SK-N-SH (cell line): ENCODE data around the gene SLC36A3. TPM values are rescaled to one million over a fixed set of nuclear protein-coding genes. Genes with fewer than 3 reads are reported as not detected.

Experiments
- CTCF ChIA-PET: fragments of 300-600, 350-600 bp; formaldehyde crosslinking; extraction: SDS; loops from one replicate; lab custom pipeline; 2021; lab: Yijun Ruan, JAX
- POLR2A ChIA-PET: fragments of 350-600 bp; sonication (Branson Sonifier 250); formaldehyde crosslinking; extraction: SDS; loops from one replicate; lab custom pipeline; 2020; ENCODE audit warnings: antibody characterized with exemption, inconsistent platforms; lab: Yijun Ruan, JAX
- DNase-seq: peaks from one replicate; pipeline ENCODE4 v3.0.0; 2012
- H2AFZ ChIP-seq: fragments of 200-600 bp; sonication (generic); 2 replicates; pipeline ENCODE4 v1.8.1; 2016; ENCODE audit warnings: antibody characterized with exemption, mild to moderate bottlenecking, low read depth
- H3F3A ChIP-seq: fragments of 200-600 bp; sonication (generic); replicated peaks from 2 replicates; pipeline ENCODE3; 2016; ENCODE audit warnings: antibody characterized with exemption, mild to moderate bottlenecking; ENCODE audit not compliant: insufficient read depth
- H3K27ac ChIP-seq, 2 experiments: fragments of 200-500 bp in 1 of 2; fragments of 200-600 bp in 1 of 2; sonication (Bioruptor generic) in 1 of 2; sonication (generic), shearing (Covaris generic) in 1 of 2; 2 replicates each; pipeline versions ENCODE4 v1.5.1 to v1.6.1; 2014 to 2016; ENCODE audit warnings: low read depth in 2 of 2, inconsistent platforms in 1 of 2, low read length in 1 of 2, mild to moderate bottlenecking in 1 of 2, mixed read lengths in 1 of 2
- H3K27me3 ChIP-seq: fragments of 200-600 bp; sonication (generic), shearing (Covaris generic); 2 replicates; pipeline ENCODE4 v1.6.1; 2016; ENCODE audit warnings: mixed run types; ENCODE audit not compliant: insufficient read depth
- H3K36me3 ChIP-seq, 2 experiments: fragments of 200-500 bp in 1 of 2; fragments of 200-600 bp in 1 of 2; sonication (Bioruptor generic) in 1 of 2; sonication (generic) in 1 of 2; replicated peaks in 1 of 2; 2 replicates each; pipeline versions ENCODE3 to v1.5.1; 2014 to 2016; ENCODE audit warnings: low read length in 1 of 2, mild to moderate bottlenecking in 1 of 2; ENCODE audit not compliant: insufficient read depth in 2 of 2, control insufficient read depth in 1 of 2
- H3K4me1 ChIP-seq, 2 experiments: fragments of 200-500 bp in 1 of 2; fragments of 200-600 bp in 1 of 2; sonication (Bioruptor generic) in 1 of 2; sonication (generic), shearing (Covaris generic) in 1 of 2; 2 replicates each; pipeline versions ENCODE4 v1.5.1 to v1.6.1; 2014 to 2016; ENCODE audit warnings: low read depth in 1 of 2, low read length in 1 of 2, mixed run types in 1 of 2; ENCODE audit not compliant: insufficient read depth in 2 of 2, control insufficient read depth in 1 of 2
- H3K4me2 ChIP-seq: fragments of 200-600 bp; sonication (generic), shearing (Covaris generic); 2 replicates; pipeline ENCODE4 v1.6.1; 2017; ENCODE audit warnings: mixed run types
- H3K4me3 ChIP-seq, 2 experiments: fragments of 200-500 bp in 1 of 2; fragments of 200-600 bp in 1 of 2; sonication (Bioruptor generic) in 1 of 2; sonication (generic), shearing (Covaris generic) in 1 of 2; 2 replicates each; pipeline versions ENCODE4 v1.5.1 to v1.8.1; 2014 to 2016; ENCODE audit warnings: low read depth in 2 of 2, inconsistent platforms in 1 of 2, low read length in 1 of 2, mild to moderate bottlenecking in 1 of 2, mixed read lengths in 1 of 2, moderate library complexity in 1 of 2
- H3K79me2 ChIP-seq: fragments of 200-600 bp; sonication (generic); 2 replicates; pipeline ENCODE4 v1.8.1; 2017; ENCODE audit warnings: mild to moderate bottlenecking; ENCODE audit not compliant: insufficient read depth
- H3K9ac ChIP-seq: fragments of 200-600 bp; sonication (generic); 2 replicates; pipeline ENCODE4 v1.6.1; 2017; ENCODE audit warnings: mixed run types
- H3K9me2 ChIP-seq: fragments of 200-600 bp; sonication (generic); 2 replicates; pipeline ENCODE4 v1.6.1; 2017; ENCODE audit warnings: mixed run types
- H3K9me3 ChIP-seq: fragments of 200-600 bp; sonication (generic); 2 replicates; pipeline ENCODE4 v1.6.1; 2017; ENCODE audit warnings: mixed run types, mild to moderate bottlenecking, moderate library complexity
- H4K20me1 ChIP-seq: fragments of 200-600 bp; sonication (generic); 2 replicates; pipeline ENCODE4 v1.6.1; 2017; ENCODE audit warnings: mild to moderate bottlenecking, mixed run types; ENCODE audit not compliant: insufficient read depth
- CTCF ChIP-seq: fragments of 200-600 bp; sonication (generic); IDR thresholded peaks from 2 replicates; pipeline ENCODE4 v1.6.1; 2017; ENCODE audit warnings: antibody characterized with exemption, mild to moderate bottlenecking, moderate library complexity
- ELF1 ChIP-seq: IDR thresholded peaks from 2 replicates; pipeline ENCODE4 v1.4.0; 2012
- FOSL2 ChIP-seq: IDR thresholded peaks from 2 replicates; pipeline ENCODE4 v1.4.0; 2012; ENCODE audit warnings: low read depth, mild to moderate bottlenecking, moderate library complexity, borderline replicate concordance
- FOXJ3 ChIP-seq: sonication (generic); formaldehyde crosslinking; IDR thresholded peaks from 2 replicates; pipeline ENCODE4 v1.5.1; 2020; ENCODE audit warnings: mild to moderate bottlenecking, missing genetic modification reagents
- GATA2 ChIP-seq: sonication (generic); formaldehyde crosslinking; IDR thresholded peaks from 2 replicates; pipeline ENCODE4 v1.5.0; 2020; ENCODE audit warnings: mild to moderate bottlenecking, missing genetic modification reagents
- JUND ChIP-seq: IDR thresholded peaks from 2 replicates; pipeline ENCODE4 v1.4.0; 2012
- MXI1 ChIP-seq: IDR thresholded peaks from 2 replicates; pipeline ENCODE4 v1.6.1; 2012; ENCODE audit warnings: mild to moderate bottlenecking, low read depth, low read length, improper control_type of control experiment
- NFIC ChIP-seq: IDR thresholded peaks from 2 replicates; pipeline ENCODE4 v1.4.0; 2012; ENCODE audit warnings: borderline replicate concordance
- NRF1 ChIP-seq: IDR thresholded peaks from 2 replicates; pipeline ENCODE4 v1.6.1; 2012; ENCODE audit warnings: low read depth, mild to moderate bottlenecking, low read length
- RCOR1 ChIP-seq: fragments of 150-350 bp; IDR thresholded peaks from 2 replicates; pipeline ENCODE4 v1.6.1; 2017; ENCODE audit warnings: antibody characterized with exemption, low read length
- REST ChIP-seq: IDR thresholded peaks from 2 replicates; pipeline ENCODE4 v1.6.1; 2012; ENCODE audit warnings: mild to moderate bottlenecking, low read depth, low read length, moderate library complexity
- RFX5 ChIP-seq: IDR thresholded peaks from 2 replicates; pipeline ENCODE4 v1.6.1; 2012; ENCODE audit warnings: mild to moderate bottlenecking, improper control_type of control experiment, low read length
- RXRA ChIP-seq: IDR thresholded peaks from 2 replicates; pipeline ENCODE4 v1.4.0; 2012; ENCODE audit warnings: low read depth, mild to moderate bottlenecking, borderline replicate concordance
- SIN3A ChIP-seq: IDR thresholded peaks from 2 replicates; pipeline ENCODE4 v1.6.1; 2012; ENCODE audit warnings: low read depth, mild to moderate bottlenecking, low read length, moderate library complexity, borderline replicate concordance
- TEAD4 ChIP-seq: IDR thresholded peaks from 2 replicates; pipeline ENCODE4 v1.4.0; 2012; ENCODE audit warnings: mild to moderate bottlenecking, borderline replicate concordance; ENCODE audit not compliant: insufficient read depth
- USF2 ChIP-seq: fragments of 150-350 bp; IDR thresholded peaks from 2 replicates; pipeline ENCODE4 v1.6.1; 2017; ENCODE audit warnings: antibody characterized with exemption, low read length, low read depth, borderline replicate concordance
- WGBS: methylation state at CpG from one replicate; pipeline ENCODE4 v1.1.6; 2017; ENCODE audit warnings: low lambda C conversion rate; 5-methylcytosine and 5-hydroxymethylcytosine counted together
- polyA plus RNA-seq, 3 experiments: library from polyadenylated mRNA; depleted of rRNA; stranded (reverse); fragments of >200 nt; gene quantifications; 2 replicates each; pipeline ENCODE4 v1.2.3, GENCODE V29; 2012

SLC36A3 gene
- polyA plus RNA-seq, 1 of the 3 experiments (the other 2 are of a cell fraction), result not detected

- H3K9me3 ChIP-seq, result no peaks in the 10 kb centered on the region
- H3K4me3 ChIP-seq, result no peak overlapping the region
- H3K9ac ChIP-seq, result no peak overlapping the region
- H4K20me1 ChIP-seq, result no peaks in the 10 kb centered on the region
- no peak overlapping the region for H2AFZ ChIP-seq
- no peak for TF ChIP-seq CTCF
- TF ChIP-seq RCOR1, result no peak
- no peak for TF ChIP-seq TEAD4
- TF ChIP-seq RFX5, result no peak
- no peak for TF ChIP-seq NFIC
- TF ChIP-seq MXI1, result no peak
- TF ChIP-seq REST, result no peak
- no peak for TF ChIP-seq RXRA
- TF ChIP-seq JUND, result no peak
- no peak for TF ChIP-seq FOXJ3
- no peak for TF ChIP-seq SIN3A
- no peak for TF ChIP-seq GATA2 (CRISPR knock-in tag)
- no peak for TF ChIP-seq ELF1
- no peak for TF ChIP-seq NRF1
- TF ChIP-seq FOSL2, result no peak
- no peak for TF ChIP-seq USF2
- TF ChIP-seq, all 33 proteins: peak for 0
- 64% methylated on average over 3 of the region's 3 CpGs for WGBS
- no peaks in the 10 kb centered on the region for H3K9me2 ChIP-seq
- no peaks in the 10 kb centered on the region for H3F3A ChIP-seq
- H3K4me2 ChIP-seq, result no peak overlapping the region
- no peaks in the 10 kb centered on the region for H3K4me1 ChIP-seq
- ChIA-PET CTCF (no interaction called here), POLR2A (no interaction called here)
- no peaks in the 10 kb centered on the region for H3K79me2 ChIP-seq
- DNase-seq, result no peak
- H3K27ac ChIP-seq, result no peak overlapping the region
- no peaks in the 10 kb centered on the region; the same call in 1 of the 2 replicates for H3K27me3 ChIP-seq
- H3K36me3 ChIP-seq, result no peaks in the 10 kb centered on the region
Measured at GRCh38 chr5:151326266-151326665, 22.7 kb upstream of the SLC36A3 start.
